Ecto neural progenitor cell (in vitro differentiated cells): Measurements from ENCODE around the gene MEIS2.

Experiments
- DNase-seq: peaks from one replicate; pipeline ENCODE4 v3.0.0-alpha.2; 2018; ENCODE audit warnings: low spot score

The MEIS2 gene

GRCh38 chr15:36875740-36876334, 224.5 kb downstream of the MEIS2 start:
- DNase-seq, result no peak

DNA sequence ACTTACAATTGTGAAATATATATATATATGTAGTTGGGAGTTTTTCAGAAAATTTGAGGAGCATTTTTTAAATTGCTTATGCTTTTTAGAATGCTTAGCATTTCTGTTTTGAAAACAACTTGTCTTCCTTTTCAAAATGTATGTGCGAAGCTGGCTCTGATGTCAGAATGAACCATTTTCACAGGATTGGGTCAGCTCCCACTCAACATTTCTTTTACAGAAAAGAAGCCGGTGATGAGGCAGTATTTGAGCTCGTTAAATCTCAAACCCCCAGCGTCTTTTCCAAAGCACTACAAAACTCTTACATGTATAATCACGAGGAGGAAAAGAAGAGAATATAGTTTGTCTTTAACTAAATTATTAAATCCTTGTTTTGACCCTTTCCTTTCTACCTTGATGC, 225.4 kb downstream of the MEIS2 start:
- DNase-seq, result no peak

- no peak for DNase-seq
Measured at GRCh38 chr15:36867436-36867835, 232.9 kb downstream of the MEIS2 start.

- DNase-seq, result no peak
Measured at GRCh38 chr15:36866896-36867295, 233.5 kb downstream of the MEIS2 start.

GRCh38 chr15:36863570-36863969, 236.8 kb downstream of the MEIS2 start:
- DNase-seq, result no peak

DNA sequence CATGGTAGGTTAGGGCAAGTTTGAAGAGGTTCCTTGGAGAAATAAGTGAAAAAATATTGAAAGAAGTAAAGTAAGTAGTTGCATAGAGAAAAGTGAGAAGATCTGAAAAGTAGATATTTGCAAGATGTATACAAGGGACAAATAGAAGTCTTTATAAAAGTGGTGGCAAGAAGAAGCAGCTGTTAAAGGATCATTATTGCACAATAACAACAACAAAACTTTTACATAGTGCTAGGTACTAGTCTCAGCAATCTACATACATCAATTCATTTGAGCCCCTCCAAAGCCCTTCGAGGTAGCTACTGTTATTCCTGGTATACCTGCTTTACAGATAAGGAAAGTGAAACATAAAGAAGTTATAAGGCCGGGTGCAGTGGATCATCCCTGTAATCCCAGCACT, 239.6 kb downstream of the MEIS2 start:
- no peak for DNase-seq

- no peak for DNase-seq
Measured at GRCh38 chr15:36858423-36858822, 241.9 kb downstream of the MEIS2 start.

DNA sequence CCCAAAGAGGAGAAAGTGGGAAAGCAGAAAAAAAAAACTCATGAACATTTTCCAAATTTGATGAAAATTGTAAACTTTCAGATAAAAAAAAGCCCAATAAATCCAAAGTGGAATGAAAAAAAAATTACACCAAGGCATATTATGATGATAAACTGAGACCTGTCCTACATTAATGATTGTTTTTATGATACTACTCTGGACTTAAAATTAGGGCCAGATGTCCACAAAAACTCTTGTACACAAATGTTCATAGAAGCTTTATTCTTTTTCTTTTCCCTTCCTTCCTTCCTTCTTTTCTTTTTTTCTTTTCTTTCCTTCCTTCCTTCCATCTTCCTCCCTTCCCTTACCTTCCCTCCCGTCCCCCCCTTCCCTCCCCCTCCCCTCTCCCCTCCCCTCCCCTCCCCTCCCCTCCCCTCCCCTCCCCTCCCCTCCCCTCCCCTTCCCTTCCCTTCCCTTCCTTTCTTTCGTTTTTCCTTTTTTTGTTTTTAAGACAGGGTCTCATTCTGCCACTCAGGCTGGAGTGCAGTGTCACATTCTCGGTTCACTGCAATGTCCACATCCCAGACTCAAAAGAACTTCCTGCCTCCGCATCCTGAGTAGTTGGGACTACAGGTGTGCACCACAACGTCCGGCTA, 243.9 kb downstream of the MEIS2 start:
- DNase-seq, result no peak

- DNase-seq, result no peak
Measured at GRCh38 chr15:36850864-36851263, 249.5 kb downstream of the MEIS2 start.

GRCh38 chr15:36845270-36845669, 255.1 kb downstream of the MEIS2 start:
- no peak for DNase-seq

DNA sequence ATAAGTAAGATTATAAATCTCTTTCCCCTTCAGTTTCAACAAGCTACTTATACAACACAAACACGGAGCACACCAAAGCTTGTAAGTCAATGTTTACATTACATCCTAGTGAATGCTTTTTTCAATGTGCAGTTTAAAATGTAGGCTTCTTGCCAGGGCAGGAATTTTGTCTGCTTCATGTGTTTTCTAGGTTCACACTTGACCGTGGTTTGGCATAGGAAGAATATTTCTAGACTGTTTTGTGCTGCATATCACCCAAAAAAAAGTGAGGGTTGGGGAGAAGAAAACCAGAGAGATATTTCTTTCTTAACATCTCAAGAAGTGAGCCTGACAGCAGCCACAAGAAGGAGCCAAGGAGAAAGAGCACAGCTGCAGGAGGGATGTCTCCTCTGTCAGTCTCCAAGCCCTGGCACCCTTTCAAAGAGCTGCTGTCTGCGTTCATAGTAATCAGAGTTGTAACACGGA, 255.8 kb downstream of the MEIS2 start:
- no peak for DNase-seq

DNA sequence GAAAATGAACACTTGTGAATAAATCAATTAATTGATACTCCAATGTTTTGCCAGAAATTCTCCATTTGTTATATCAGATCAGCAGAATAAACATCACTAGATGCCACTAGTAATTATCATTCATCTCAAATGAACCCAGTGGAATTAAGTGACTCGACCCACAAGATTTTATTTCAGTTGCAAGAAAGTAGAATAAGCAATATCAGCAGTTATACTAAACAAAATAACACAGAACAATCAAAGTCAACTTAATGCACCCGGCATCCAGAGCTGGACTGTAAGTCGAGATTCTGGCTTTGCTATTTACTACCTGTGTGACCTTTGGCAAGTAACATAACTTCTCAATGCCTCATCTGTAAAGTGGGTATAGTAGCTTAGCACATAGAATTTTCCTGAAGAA, 256.5 kb downstream of the MEIS2 start:
- DNase-seq, result no peak

GRCh38 chr15:36841193-36841592, 259.2 kb downstream of the MEIS2 start:
- DNase-seq, result no peak
